Measurements from ENCODE around the gene TEX2.

The TEX2 gene

DNA sequence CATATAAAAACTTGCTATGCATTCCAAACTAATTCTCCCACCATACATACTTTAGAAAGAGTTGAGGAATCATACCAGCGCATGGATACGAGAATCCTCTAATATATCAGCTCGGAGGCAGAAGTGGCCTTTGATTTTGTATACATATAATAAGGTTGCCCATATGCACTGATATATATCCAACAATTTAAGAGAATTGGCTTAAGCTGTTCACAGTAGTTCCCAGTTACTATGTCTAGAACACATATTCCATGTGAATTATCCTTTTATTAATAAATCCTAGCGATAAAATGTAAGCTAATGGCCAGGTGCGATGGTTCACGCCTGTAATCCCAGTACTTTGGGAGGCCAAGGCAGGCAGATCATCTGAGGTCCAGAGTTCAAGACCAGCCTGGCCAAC, 113.9 kb downstream of the TEX2 start:
- WGBS, 2 experiments (ENCODE audit: insufficient coverage in 2 of 2): 90% methylated on average over 2 of the region's 6 CpGs; no CpG with 5 or more reads in 1 of the 2 experiments
- Histone ChIP-seq H3K9me3 (ENCODE audit: control insufficient read depth, low read length) (no peaks in the 10 kb centered on the region), H3K36me3 (ENCODE audit: control insufficient read depth, insufficient read depth, low read length) (peaks cover 36% of the 10 kb centered on the region), H3K27ac (ENCODE audit: low read depth, low read length, severe bottlenecking) (no peak overlapping the region), H3K4me1 (ENCODE audit: control insufficient read depth, insufficient read depth, low read length, poor library complexity, severe bottlenecking) (peaks cover 3% of the 10 kb centered on the region), H3K4me3 (ENCODE audit: extremely low read depth, insufficient read depth, low read length, poor library complexity, severe bottlenecking) (no peak overlapping the region)

DNA sequence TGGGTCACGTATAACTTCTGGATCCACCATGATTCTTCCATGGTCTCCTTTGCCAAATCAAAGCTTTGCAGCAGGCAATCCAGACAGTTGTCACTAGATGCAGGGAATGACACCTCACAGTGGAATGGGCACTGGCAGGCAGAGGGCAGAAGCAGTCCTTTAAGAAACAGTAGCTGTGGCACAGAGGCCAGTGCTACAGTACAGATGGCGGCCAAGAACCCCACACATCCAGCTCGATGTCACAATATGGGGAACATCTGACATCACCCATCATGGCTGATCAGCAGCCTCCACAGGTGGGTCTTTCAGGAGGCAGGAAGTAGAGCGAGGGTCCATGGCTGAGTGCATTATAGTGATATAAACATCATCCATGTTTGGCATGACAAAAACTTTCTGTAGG, 114.4 kb downstream of the TEX2 start:
- H3K27ac ChIP-seq (ENCODE audit: low read depth, low read length, severe bottlenecking): no peak overlapping the region
- peaks cover 3% of the 10 kb centered on the region for H3K4me1 ChIP-seq (ENCODE audit: control insufficient read depth, insufficient read depth, low read length, poor library complexity, severe bottlenecking)
- H3K36me3 ChIP-seq (ENCODE audit: control insufficient read depth, insufficient read depth, low read length): peaks cover 36% of the 10 kb centered on the region
- H3K9me3 ChIP-seq (ENCODE audit: control insufficient read depth, low read length): no peaks in the 10 kb centered on the region
- 91 to 100% methylated on average over 3 to 4 of the region's 4 CpGs for WGBS, 2 experiments (ENCODE audit: insufficient coverage in 2 of 2)
- H3K4me3 ChIP-seq (ENCODE audit: extremely low read depth, insufficient read depth, low read length, poor library complexity, severe bottlenecking): no peak overlapping the region

DNA sequence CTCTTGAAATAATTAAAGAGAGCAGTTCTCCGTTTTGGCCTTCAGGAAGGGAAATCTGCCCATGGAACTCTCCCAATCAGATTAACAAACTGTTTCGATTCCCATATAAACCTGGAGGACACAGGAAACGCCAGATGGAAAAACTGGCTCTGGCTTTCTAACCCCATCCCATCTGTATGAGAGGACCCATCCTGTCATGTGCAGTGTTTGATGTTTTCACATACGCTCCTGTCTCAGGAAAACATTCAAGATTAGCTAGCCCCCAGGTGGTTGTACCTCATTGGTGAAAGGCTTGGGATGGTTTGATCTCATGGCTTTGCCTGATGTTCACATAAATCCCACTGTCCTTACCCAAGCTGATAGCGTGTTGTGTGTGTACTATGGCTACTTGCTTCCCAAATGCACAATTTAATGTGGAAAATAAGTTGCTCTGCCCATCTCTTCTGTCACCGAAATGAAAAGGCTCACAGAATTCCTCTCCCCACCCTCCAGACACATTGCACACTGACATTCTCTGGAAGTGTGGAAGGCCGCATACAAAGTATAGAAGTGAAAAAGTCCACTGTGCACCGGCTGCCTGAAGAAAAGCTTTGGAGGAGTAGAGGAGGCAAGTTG, 114.9 kb downstream of the TEX2 start:
- Histone ChIP-seq H3K4me1 (ENCODE audit: control insufficient read depth, insufficient read depth, low read length, poor library complexity, severe bottlenecking) (peaks cover 3% of the 10 kb centered on the region), H3K4me3 (ENCODE audit: extremely low read depth, insufficient read depth, low read length, poor library complexity, severe bottlenecking) (no peak overlapping the region), H3K9me3 (ENCODE audit: control insufficient read depth, low read length) (no peaks in the 10 kb centered on the region), H3K36me3 (ENCODE audit: control insufficient read depth, insufficient read depth, low read length) (peaks cover 36% of the 10 kb centered on the region), H3K27ac (ENCODE audit: low read depth, low read length, severe bottlenecking) (peak overlapping the region; percentile 8)
- WGBS, 2 experiments (ENCODE audit: insufficient coverage in 2 of 2): 83 to 95% methylated on average over 4 to 6 of the region's 8 CpGs

DNA sequence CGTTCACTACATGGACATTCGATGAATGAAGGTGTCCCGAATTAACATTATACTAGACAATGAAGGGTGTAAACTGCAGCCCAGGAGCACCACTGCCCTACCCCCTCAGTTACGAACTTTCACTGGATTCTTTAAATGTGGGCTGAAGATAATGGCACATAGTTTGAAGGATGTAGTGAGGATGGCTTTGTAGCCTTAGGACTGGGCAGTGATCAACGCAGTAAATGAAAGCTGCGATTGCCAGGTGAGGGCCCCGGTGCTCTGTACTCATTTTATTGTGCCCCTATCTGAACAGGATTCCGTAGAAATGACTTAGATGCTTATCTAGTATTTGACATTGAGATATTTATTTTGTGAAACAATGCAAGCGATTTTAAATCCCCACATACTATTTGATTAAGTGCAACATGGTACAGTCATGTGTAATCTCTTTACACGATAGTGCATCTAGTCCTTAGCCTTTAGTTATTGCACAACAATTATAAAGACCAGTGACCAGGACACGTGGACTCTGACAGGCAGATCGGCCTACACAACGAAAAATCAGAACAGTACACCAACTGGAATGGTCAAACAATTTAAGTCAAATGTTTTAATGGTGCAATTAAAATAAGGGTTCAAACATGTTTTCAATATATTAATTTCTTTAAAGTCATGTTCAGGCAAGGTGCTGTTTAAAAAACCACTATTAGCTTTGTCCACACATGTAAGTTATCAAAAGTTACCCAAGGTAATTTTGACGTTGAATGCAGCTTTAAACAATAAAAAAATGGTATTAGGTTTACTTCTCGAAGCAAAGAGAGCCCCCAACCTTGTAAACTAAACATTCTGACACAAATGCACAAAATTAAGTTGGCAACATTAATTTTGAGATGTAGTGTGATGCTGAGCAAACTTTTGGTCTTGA, 115.7 kb downstream of the TEX2 start:
- peaks cover 32% of the 10 kb centered on the region for H3K36me3 ChIP-seq (ENCODE audit: control insufficient read depth, insufficient read depth, low read length)
- no peaks in the 10 kb centered on the region for H3K9me3 ChIP-seq (ENCODE audit: control insufficient read depth, low read length)
- H3K4me3 ChIP-seq (ENCODE audit: extremely low read depth, insufficient read depth, low read length, poor library complexity, severe bottlenecking): peak overlapping the region; percentile 81
- H3K4me1 ChIP-seq (ENCODE audit: control insufficient read depth, insufficient read depth, low read length, poor library complexity, severe bottlenecking): peaks cover 3% of the 10 kb centered on the region
- 55 to 58% methylated on average over 4 to 8 of the region's 15 CpGs for WGBS, 2 experiments (ENCODE audit: insufficient coverage in 2 of 2)
- H3K27ac ChIP-seq (ENCODE audit: low read depth, low read length, severe bottlenecking): peak overlapping the region; percentile 91

DNA sequence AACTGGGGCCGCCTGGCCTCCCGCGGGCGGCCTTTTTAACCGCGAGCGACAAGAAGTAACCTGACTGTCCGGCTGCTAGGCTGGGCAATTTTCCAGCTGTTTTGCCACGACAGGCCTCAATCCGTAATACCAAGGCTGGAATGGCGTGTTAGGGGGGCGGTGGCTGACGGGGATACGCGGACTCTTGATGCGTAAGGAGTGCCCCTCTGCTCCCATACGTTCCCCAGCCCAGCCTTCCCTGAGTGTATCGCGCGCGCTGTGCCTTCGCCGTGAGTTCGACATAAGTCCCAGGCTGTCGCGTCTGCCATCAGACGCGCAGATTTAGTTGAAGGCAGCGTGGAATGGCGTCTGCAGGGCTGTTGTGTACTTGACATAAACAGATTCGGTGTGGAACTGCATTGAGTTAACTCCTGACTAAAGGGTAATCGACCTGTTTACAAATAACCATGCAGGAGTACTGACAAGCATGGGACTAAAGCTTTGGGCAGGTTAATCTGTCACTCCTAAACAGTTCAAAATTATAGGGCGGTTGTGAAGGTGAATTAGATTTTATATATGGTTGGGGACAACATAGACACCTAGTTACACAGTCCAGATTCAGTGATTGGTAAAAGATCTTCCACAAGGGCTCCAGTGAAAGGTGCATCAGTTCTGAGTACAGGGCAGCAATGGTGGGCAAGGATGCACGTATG, 116.5 kb downstream of the TEX2 start:
- H3K36me3 ChIP-seq (ENCODE audit: control insufficient read depth, insufficient read depth, low read length): peaks cover 30% of the 10 kb centered on the region
- peak overlapping the region; percentile 81 for H3K4me3 ChIP-seq (ENCODE audit: extremely low read depth, insufficient read depth, low read length, poor library complexity, severe bottlenecking)
- peak overlapping the region; percentile 91 for H3K27ac ChIP-seq (ENCODE audit: low read depth, low read length, severe bottlenecking)
- H3K4me1 ChIP-seq (ENCODE audit: control insufficient read depth, insufficient read depth, low read length, poor library complexity, severe bottlenecking): peaks cover 3% of the 10 kb centered on the region
- no peaks in the 10 kb centered on the region for H3K9me3 ChIP-seq (ENCODE audit: control insufficient read depth, low read length)
- 1% methylated on average over 23 to 32 of the region's 34 CpGs for WGBS, 2 experiments (ENCODE audit: insufficient coverage in 2 of 2)

DNA sequence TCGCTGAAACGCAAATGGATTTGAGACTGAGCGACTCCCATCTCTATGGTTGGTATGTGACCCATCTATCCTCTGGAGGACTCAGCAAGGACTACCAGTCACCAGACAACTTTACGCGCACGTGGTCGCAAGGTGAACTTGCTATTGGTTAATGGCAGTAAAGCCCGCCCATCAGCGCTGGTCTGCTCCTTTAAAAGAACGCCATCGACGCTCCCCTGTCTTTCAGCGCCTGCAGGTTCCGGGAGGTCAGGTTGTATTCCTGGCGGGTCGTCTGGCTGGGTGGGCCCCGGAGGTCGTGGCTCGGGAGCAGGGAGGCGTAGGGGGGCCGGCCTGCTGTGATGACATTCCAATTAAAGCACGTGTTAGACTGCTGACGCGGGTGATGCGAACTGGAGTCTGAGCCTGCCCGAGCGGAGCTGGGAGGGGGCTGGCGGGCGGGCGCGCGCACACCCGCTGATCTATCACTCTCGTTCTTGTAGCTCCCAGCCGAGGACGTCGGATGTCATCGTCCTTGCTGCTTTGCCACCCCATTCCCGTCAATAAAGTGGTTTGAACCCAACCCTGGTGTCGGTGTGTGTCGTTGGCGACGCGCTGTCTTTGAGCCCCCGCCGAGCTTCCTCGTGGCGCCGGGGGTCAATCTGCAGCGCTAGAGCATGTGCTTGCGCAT, 117.2 kb downstream of the TEX2 start:
- H3K4me1 ChIP-seq (ENCODE audit: control insufficient read depth, insufficient read depth, low read length, poor library complexity, severe bottlenecking): peaks cover 3% of the 10 kb centered on the region
- WGBS, 2 experiments (ENCODE audit: insufficient coverage in 2 of 2): 1% methylated on average over 46 to 51 of the region's 51 CpGs
- H3K9me3 ChIP-seq (ENCODE audit: control insufficient read depth, low read length): no peaks in the 10 kb centered on the region
- peak overlapping the region; percentile 91 for H3K27ac ChIP-seq (ENCODE audit: low read depth, low read length, severe bottlenecking)
- H3K36me3 ChIP-seq (ENCODE audit: control insufficient read depth, insufficient read depth, low read length): peaks cover 28% of the 10 kb centered on the region
- H3K4me3 ChIP-seq (ENCODE audit: extremely low read depth, insufficient read depth, low read length, poor library complexity, severe bottlenecking): peak overlapping the region; percentile 81

DNA sequence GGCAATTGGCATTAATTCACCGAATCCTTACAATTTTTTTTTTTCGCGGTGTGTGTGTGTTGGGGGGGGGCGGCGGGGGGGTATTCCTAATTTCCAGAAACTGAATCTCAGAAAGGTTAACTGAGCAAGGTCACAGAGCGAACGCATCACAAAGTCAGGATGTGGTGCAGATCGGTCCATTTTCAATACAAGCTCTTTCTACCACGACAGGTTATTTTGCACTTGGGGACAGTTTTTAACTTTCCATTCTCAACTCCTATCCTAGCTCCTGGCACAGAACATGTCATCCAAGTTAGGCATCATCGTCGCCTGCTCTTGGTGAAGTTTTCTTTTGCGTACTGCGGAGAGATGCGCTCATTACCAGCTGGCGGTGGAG, 117.7 kb downstream of the TEX2 start:
- H3K27ac ChIP-seq (ENCODE audit: low read depth, low read length, severe bottlenecking): peak overlapping the region; percentile 91
- WGBS, 2 experiments (ENCODE audit: insufficient coverage in 2 of 2): 0% methylated on average over 6 to 10 of the region's 15 CpGs
- peak overlapping the region; percentile 81 for H3K4me3 ChIP-seq (ENCODE audit: extremely low read depth, insufficient read depth, low read length, poor library complexity, severe bottlenecking)
- H3K36me3 ChIP-seq (ENCODE audit: control insufficient read depth, insufficient read depth, low read length): peaks cover 23% of the 10 kb centered on the region
- no peaks in the 10 kb centered on the region for H3K9me3 ChIP-seq (ENCODE audit: control insufficient read depth, low read length)
- H3K4me1 ChIP-seq (ENCODE audit: control insufficient read depth, insufficient read depth, low read length, poor library complexity, severe bottlenecking): peaks cover 3% of the 10 kb centered on the region

DNA sequence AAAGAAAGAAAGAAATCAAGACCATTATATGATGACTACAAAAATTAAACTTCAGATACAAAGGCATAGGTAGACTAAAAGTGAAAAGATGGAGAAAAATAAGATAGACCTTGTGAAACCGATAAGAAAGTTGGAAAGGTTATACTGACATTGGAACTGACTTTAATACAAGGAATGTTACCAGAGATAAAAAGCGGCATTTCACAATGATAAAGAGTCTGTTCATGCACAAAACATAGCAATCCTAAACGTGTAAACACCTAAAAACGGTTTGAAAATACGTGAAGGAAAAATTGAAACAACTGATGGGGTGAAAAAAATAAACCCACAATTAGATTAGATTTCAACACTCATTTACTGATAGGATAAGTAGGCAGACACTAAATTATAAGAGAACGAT, 123.5 kb downstream of the TEX2 start:
- Histone ChIP-seq H3K9me3 (ENCODE audit: control insufficient read depth, low read length) (no peaks in the 10 kb centered on the region), H3K4me3 (ENCODE audit: extremely low read depth, insufficient read depth, low read length, poor library complexity, severe bottlenecking) (no peak overlapping the region), H3K36me3 (ENCODE audit: control insufficient read depth, insufficient read depth, low read length) (no peaks in the 10 kb centered on the region), H3K4me1 (ENCODE audit: control insufficient read depth, insufficient read depth, low read length, poor library complexity, severe bottlenecking) (no peaks in the 10 kb centered on the region), H3K27ac (ENCODE audit: low read depth, low read length, severe bottlenecking) (no peak overlapping the region)
- WGBS, 2 experiments (ENCODE audit: insufficient coverage in 2 of 2): 83 to 100% methylated on average over 1 to 2 of the region's 6 CpGs

DNA sequence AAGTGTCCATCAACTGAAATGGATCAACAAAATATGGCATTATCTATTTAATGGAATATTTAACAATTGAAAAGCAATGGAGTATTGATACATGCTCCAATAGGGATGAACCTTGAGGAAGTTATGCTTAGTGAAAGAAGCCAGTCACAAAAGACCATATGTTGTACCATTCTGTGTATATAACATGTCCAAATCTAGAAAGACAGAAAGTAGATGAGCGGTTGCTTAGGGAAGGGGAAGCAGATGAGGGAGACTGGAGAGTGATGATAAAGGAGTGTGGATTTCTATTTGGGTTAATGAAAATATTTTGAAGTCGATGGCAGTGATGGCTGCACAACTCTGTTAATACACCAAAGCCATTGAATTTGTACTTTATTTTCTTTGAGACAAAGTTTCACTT, 124.6 kb downstream of the TEX2 start:
- no peak overlapping the region for H3K4me3 ChIP-seq (ENCODE audit: extremely low read depth, insufficient read depth, low read length, poor library complexity, severe bottlenecking)
- H3K9me3 ChIP-seq (ENCODE audit: control insufficient read depth, low read length): no peaks in the 10 kb centered on the region
- 100% methylated on average over 1 to 2 of the region's 2 CpGs for WGBS, 2 experiments (ENCODE audit: insufficient coverage in 2 of 2)
- H3K4me1 ChIP-seq (ENCODE audit: control insufficient read depth, insufficient read depth, low read length, poor library complexity, severe bottlenecking): no peaks in the 10 kb centered on the region
- no peaks in the 10 kb centered on the region for H3K36me3 ChIP-seq (ENCODE audit: control insufficient read depth, insufficient read depth, low read length)
- no peak overlapping the region for H3K27ac ChIP-seq (ENCODE audit: low read depth, low read length, severe bottlenecking)

DNA sequence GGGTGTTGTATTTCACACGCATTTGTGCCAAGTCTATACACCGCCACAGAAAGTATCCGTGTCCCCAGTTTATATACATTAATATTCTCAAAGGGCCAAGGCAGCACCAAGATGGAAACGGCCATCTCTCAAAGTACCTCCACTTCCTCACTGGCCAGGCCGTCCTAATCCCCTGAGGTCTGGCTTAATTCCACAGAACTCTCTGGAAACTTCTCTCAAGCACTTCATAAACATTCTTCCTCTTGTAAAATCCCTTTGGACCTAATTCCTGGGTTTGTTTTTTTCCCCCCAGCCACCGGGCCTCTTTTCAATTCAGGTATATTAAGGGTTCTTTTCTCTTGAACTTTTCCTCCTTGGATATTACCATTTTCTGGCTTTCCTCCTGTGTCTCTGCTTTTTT, 128.1 kb downstream of the TEX2 start:
- Histone ChIP-seq H3K4me1 (ENCODE audit: control insufficient read depth, insufficient read depth, low read length, poor library complexity, severe bottlenecking) (no peaks in the 10 kb centered on the region), H3K36me3 (ENCODE audit: control insufficient read depth, insufficient read depth, low read length) (no peaks in the 10 kb centered on the region), H3K4me3 (ENCODE audit: extremely low read depth, insufficient read depth, low read length, poor library complexity, severe bottlenecking) (no peak overlapping the region), H3K27ac (ENCODE audit: low read depth, low read length, severe bottlenecking) (no peak overlapping the region), H3K9me3 (ENCODE audit: control insufficient read depth, low read length) (no peaks in the 10 kb centered on the region)
- WGBS, 2 experiments (ENCODE audit: insufficient coverage in 2 of 2): 84% methylated on average over 4 of the region's 6 CpGs; no CpG with 5 or more reads in 1 of the 2 experiments

Data from mesodermal cell (in vitro differentiated cells).